Measurements from ENCODE around the gene C16orf78. TPM values are rescaled to one million over a fixed set of nuclear protein-coding genes. Genes with fewer than 3 reads are reported as not detected.

Gene C16orf78
- total RNA-seq, 6 experiments from 2014 or later = not detected

GRCh38 chr16:49419862-49420261, 46.3 kb downstream of the C16orf78 start:
- H3K27ac Mint-ChIP-seq = no peak overlapping the region
- TF ChIP-seq CTCF (IDR thresholded peaks at IDR 0.05) = no peak
- no peak for DNase-seq
- no peak overlapping the region for H3K4me3 Mint-ChIP-seq
- no peaks in the 10 kb centered on the region for H3K4me1 Mint-ChIP-seq (ENCODE audit: low read depth)
- no peaks in the 10 kb centered on the region for H3K36me3 Mint-ChIP-seq (ENCODE audit: low read depth)
- peaks cover 36% of the 10 kb centered on the region for H3K9me3 Mint-ChIP-seq
- 0 out of 2 replicates have a peak, but pooled peaks cover 2% of the 10 kb centered on the region for H3K27me3 Mint-ChIP-seq (ENCODE audit: insufficient read depth)

DNA sequence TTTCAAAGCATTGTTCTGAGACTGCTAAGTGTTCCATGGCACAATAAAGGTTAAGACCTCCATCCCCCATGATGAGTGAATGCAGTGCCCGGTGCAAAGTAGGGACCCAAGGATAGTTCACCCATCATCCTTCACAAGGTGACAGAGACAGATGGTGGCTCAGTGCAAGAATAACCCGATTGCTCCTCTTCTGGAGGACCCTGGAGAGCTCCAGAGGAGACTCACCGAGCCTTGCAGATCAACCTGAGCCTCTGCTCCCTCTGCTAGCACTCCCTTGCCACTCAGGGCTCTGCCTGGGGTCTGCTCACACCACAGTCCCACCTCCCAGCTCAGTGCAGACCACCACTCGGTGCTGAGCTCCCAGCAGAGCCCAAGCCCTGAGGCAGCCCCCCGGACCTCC, 49.3 kb downstream of the C16orf78 start:
- Mint-ChIP-seq H3K4me1 (ENCODE audit: low read depth) (no peaks in the 10 kb centered on the region), H3K36me3 (ENCODE audit: low read depth) (no peaks in the 10 kb centered on the region), H3K9me3 (peaks cover 16% of the 10 kb centered on the region), H3K27ac (no peak overlapping the region), H3K27me3 (ENCODE audit: insufficient read depth) (no peaks in the 10 kb centered on the region), H3K4me3 (no peak overlapping the region)
- no peak for DNase-seq
- TF ChIP-seq CTCF (IDR thresholded peaks at IDR 0.05) = no peak

GRCh38 chr16:49424961-49425360, 51.4 kb downstream of the C16orf78 start:
- no peak for TF ChIP-seq CTCF (IDR thresholded peaks at IDR 0.05)
- Mint-ChIP-seq H3K27me3 (ENCODE audit: insufficient read depth) (no peaks in the 10 kb centered on the region), H3K9me3 (peaks cover 22% of the 10 kb centered on the region), H3K36me3 (ENCODE audit: low read depth) (no peaks in the 10 kb centered on the region), H3K27ac (no peak overlapping the region), H3K4me1 (ENCODE audit: low read depth) (no peaks in the 10 kb centered on the region), H3K4me3 (no peak overlapping the region)
- DNase-seq = no peak

- no peaks in the 10 kb centered on the region; the same call in 1 of the 2 replicates for H3K27me3 Mint-ChIP-seq (ENCODE audit: insufficient read depth)
- no peak for DNase-seq
- no peak overlapping the region for H3K27ac Mint-ChIP-seq
Observed at GRCh38 chr16:49427771-49428170, 54.2 kb downstream of the C16orf78 start.

GRCh38 chr16:49428808-49429207, 55.2 kb downstream of the C16orf78 start:
- Mint-ChIP-seq H3K27me3 (ENCODE audit: insufficient read depth) (no peaks in the 10 kb centered on the region; the same call in 1 of the 2 replicates), H3K4me1 (ENCODE audit: low read depth) (no peaks in the 10 kb centered on the region), H3K27ac (no peak overlapping the region), H3K9me3 (peaks cover 30% of the 10 kb centered on the region), H3K36me3 (ENCODE audit: low read depth) (no peaks in the 10 kb centered on the region), H3K4me3 (no peak overlapping the region)
- no peak for DNase-seq
- no peak for TF ChIP-seq CTCF (IDR thresholded peaks at IDR 0.05)

More at GRCh38 chr16:49427771-49428170, 54.2 kb downstream of the C16orf78 start:
- Mint-ChIP-seq H3K36me3 (ENCODE audit: low read depth) (no peaks in the 10 kb centered on the region), H3K4me1 (ENCODE audit: low read depth) (no peaks in the 10 kb centered on the region), H3K4me3 (no peak overlapping the region), H3K9me3 (peaks cover 29% of the 10 kb centered on the region)
- TF ChIP-seq CTCF (IDR thresholded peaks at IDR 0.05) = no peak

- Mint-ChIP-seq H3K27me3 (ENCODE audit: insufficient read depth) (no peaks in the 10 kb centered on the region; the same call in 1 of the 2 replicates), H3K4me3 (no peak overlapping the region)
Observed at GRCh38 chr16:49431040-49431439, 57.4 kb downstream of the C16orf78 start.

More at GRCh38 chr16:49431040-49431439, 57.4 kb downstream of the C16orf78 start:
- no peak for TF ChIP-seq CTCF (IDR thresholded peaks at IDR 0.05)
- Mint-ChIP-seq H3K4me1 (ENCODE audit: low read depth) (no peaks in the 10 kb centered on the region), H3K36me3 (ENCODE audit: low read depth) (no peaks in the 10 kb centered on the region), H3K27ac (no peak overlapping the region), H3K9me3 (peaks cover 39% of the 10 kb centered on the region)
- DNase-seq = no peak

Data from HFFc6 (cell line).